ENCODE data around the gene NCR2. TPM values are rescaled to one million over a fixed set of nuclear protein-coding genes. Genes with fewer than 3 reads are reported as not detected.

The NCR2 gene
- total RNA-seq, 1 experiment from 2014 or later, result not detected

- Histone ChIP-seq H3K9me2 (ENCODE audit: insufficient read depth) (no peaks in the 10 kb centered on the region), H4K20me1 (ENCODE audit: insufficient read depth) (no peaks in the 10 kb centered on the region), H3K79me2 (ENCODE audit: low read depth) (no peaks in the 10 kb centered on the region), H3K27me3 (ENCODE audit: insufficient read depth, low read depth) (peaks cover 74% of the 10 kb centered on the region), H3K4me1 (replicated peaks; ENCODE audit: insufficient read depth) (no peaks in the 10 kb centered on the region), H3K4me3 (no peak overlapping the region), H3K27ac (no peak overlapping the region), H3F3A (ENCODE audit: insufficient read depth, low read depth) (no peaks in the 10 kb centered on the region), H3K36me3 (ENCODE audit: low read depth) (no peaks in the 10 kb centered on the region), H3K9me3 (ENCODE audit: insufficient read depth, low read depth) (no peaks in the 10 kb centered on the region), H3K4me2 (no peak overlapping the region), H2AFZ (no peak overlapping the region)
- intact Hi-C loops (cut with micrococcal nuclease; ENCODE audit: unreplicated experiment), result no loop called here
- ChIA-PET POLR2A (ENCODE audit: unreplicated experiment) (no interaction called here), CTCF (interaction anchor here (0.5 kb wide), 1 partner anchor 274 kb away, joined by 5 read pairs; no protein-coding TSS in a partner anchor)
- TF ChIP-seq EZH2 (IDR thresholded peaks at IDR 0.05; ENCODE audit: low read depth), result no peak
- TF ChIP-seq, protein P1, sequence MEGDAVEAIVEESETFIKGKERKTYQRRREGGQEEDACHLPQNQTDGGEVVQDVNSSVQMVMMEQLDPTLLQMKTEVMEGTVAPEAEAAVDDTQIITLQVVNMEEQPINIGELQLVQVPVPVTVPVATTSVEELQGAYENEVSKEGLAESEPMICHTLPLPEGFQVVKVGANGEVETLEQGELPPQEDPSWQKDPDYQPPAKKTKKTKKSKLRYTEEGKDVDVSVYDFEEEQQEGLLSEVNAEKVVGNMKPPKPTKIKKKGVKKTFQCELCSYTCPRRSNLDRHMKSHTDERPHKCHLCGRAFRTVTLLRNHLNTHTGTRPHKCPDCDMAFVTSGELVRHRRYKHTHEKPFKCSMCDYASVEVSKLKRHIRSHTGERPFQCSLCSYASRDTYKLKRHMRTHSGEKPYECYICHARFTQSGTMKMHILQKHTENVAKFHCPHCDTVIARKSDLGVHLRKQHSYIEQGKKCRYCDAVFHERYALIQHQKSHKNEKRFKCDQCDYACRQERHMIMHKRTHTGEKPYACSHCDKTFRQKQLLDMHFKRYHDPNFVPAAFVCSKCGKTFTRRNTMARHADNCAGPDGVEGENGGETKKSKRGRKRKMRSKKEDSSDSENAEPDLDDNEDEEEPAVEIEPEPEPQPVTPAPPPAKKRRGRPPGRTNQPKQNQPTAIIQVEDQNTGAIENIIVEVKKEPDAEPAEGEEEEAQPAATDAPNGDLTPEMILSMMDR (conservative IDR thresholded peaks at IDR 0.05), result no peak
- BruUV-seq (replicated peaks), result no TSS peak
- no peak for DNase-seq
These were observed 2.3 kb upstream of the NCR2 start for GRCh38 chr6:41332842-41333736.

DNA sequence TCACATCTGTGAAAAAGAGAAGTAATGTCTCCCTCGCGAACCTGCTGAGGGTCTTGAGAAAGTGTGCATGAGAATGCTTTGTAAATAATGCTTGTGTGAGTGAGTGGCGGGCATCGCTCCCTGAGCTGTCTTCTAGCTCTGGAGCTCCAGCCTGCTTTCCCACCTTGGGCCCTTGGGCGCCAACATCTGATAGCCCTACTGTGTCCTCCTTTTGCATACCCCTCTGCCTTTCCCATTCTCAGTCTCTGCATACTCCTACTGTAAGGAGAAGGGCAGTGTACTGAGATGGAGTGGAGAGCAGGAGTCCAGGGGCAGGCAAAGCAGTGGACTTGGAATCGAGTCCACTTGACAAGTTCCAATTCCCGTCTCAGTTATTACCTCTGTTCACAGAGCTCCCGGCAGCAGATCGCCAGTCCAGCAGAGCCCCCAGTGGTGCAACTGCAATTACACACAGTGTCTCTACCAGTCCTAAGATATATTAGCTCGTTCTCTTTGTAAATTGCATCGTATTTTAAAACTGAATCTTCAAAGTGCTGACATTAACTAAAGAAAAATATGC, 847 bp upstream of the NCR2 start:
- Histone ChIP-seq H3K4me2 (no peak overlapping the region), H4K20me1 (ENCODE audit: insufficient read depth) (no peaks in the 10 kb centered on the region), H3F3A (ENCODE audit: insufficient read depth, low read depth) (no peaks in the 10 kb centered on the region), H3K36me3 (ENCODE audit: low read depth) (no peaks in the 10 kb centered on the region), H3K9me3 (ENCODE audit: insufficient read depth, low read depth) (no peaks in the 10 kb centered on the region), H3K4me1 (replicated peaks; ENCODE audit: insufficient read depth) (no peaks in the 10 kb centered on the region), H3K4me3 (no peak overlapping the region), H3K27me3 (ENCODE audit: insufficient read depth, low read depth) (peaks cover 77% of the 10 kb centered on the region), H3K79me2 (ENCODE audit: low read depth) (no peaks in the 10 kb centered on the region), H3K9me2 (ENCODE audit: insufficient read depth) (no peaks in the 10 kb centered on the region), H3K27ac (no peak overlapping the region), H2AFZ (no peak overlapping the region)
- intact Hi-C loops (cut with micrococcal nuclease; ENCODE audit: unreplicated experiment), result no loop called here
- BruUV-seq (replicated peaks), result no TSS peak
- no peak for DNase-seq
- ChIA-PET POLR2A (ENCODE audit: unreplicated experiment) (no interaction called here), CTCF (interaction anchor here (1.1 kb wide), 1 partner anchor 14 kb away, joined by 4 read pairs; no protein-coding TSS in a partner anchor)
- TF ChIP-seq, protein P1 (conservative IDR thresholded peaks at IDR 0.05), result 0 out of 2 replicates have a peak, but pooled peaks have one; percentile 13
- TF ChIP-seq EZH2 (IDR thresholded peaks at IDR 0.05; ENCODE audit: low read depth), result no peak

GRCh38 chr6:41335943-41336342, 535 bp downstream of the NCR2 start:
- CTCF ChIA-PET, result no interaction called here

More at GRCh38 chr6:41335943-41336342, 535 bp downstream of the NCR2 start:
- Histone ChIP-seq H2AFZ (no peak overlapping the region), H3K27me3 (ENCODE audit: insufficient read depth, low read depth) (peaks cover 74% of the 10 kb centered on the region), H3K4me1 (replicated peaks; ENCODE audit: insufficient read depth) (no peaks in the 10 kb centered on the region), H3F3A (ENCODE audit: insufficient read depth, low read depth) (no peaks in the 10 kb centered on the region), H3K9me3 (ENCODE audit: insufficient read depth, low read depth) (no peaks in the 10 kb centered on the region), H4K20me1 (ENCODE audit: insufficient read depth) (no peaks in the 10 kb centered on the region), H3K36me3 (ENCODE audit: low read depth) (no peaks in the 10 kb centered on the region), H3K4me2 (no peak overlapping the region), H3K27ac (no peak overlapping the region), H3K4me3 (no peak overlapping the region), H3K9me2 (ENCODE audit: insufficient read depth) (no peaks in the 10 kb centered on the region), H3K79me2 (ENCODE audit: low read depth) (no peaks in the 10 kb centered on the region)
- TF ChIP-seq, protein P1 (conservative IDR thresholded peaks at IDR 0.05), result no peak
- TF ChIP-seq EZH2 (IDR thresholded peaks at IDR 0.05; ENCODE audit: low read depth), result no peak
- no peak for DNase-seq
- intact Hi-C loops (cut with micrococcal nuclease; ENCODE audit: unreplicated experiment), result no loop called here
- BruUV-seq (replicated peaks), result no TSS peak
- POLR2A ChIA-PET (ENCODE audit: unreplicated experiment), result no interaction called here

All from PC-9 (cell line).